H9 (cell line): ENCODE results near the gene DLG2. TPM values are rescaled to one million over a fixed set of nuclear protein-coding genes. Genes with fewer than 3 reads are reported as not detected.

Experiments used
- DNase-seq: peaks from one replicate; pipeline ENCODE4 v3.0.0-alpha.2; 2017
- H2AFZ ChIP-seq: one replicate; pipeline ENCODE4 v1.6.1; 2013; ENCODE audit warnings: mild to moderate bottlenecking, low read length, control low read depth, moderate library complexity
- H2AK5ac ChIP-seq: 2 replicates; pipeline ENCODE4 v1.6.1; 2013; ENCODE audit warnings: low read length, control low read depth, mixed read lengths; ENCODE audit not compliant: insufficient read length
- H2BK120ac ChIP-seq: one replicate; pipeline ENCODE4 v1.6.1; 2013; ENCODE audit warnings: low read depth, mild to moderate bottlenecking, low read length, control low read depth, inconsistent platforms; ENCODE audit not compliant: poor library complexity, severe bottlenecking
- H2BK12ac ChIP-seq: 2 replicates; pipeline ENCODE4 v1.6.1; 2013; ENCODE audit warnings: low read length, control low read depth, mixed read lengths, low read depth; ENCODE audit not compliant: insufficient read length
- H2BK15ac ChIP-seq: 2 replicates; pipeline ENCODE4 v1.6.1; 2013; ENCODE audit warnings: low read depth, low read length, control low read depth
- H2BK20ac ChIP-seq: one replicate; pipeline ENCODE4 v1.6.1; 2013; ENCODE audit warnings: low read depth, mild to moderate bottlenecking, low read length, control low read depth, inconsistent platforms; ENCODE audit not compliant: poor library complexity, severe bottlenecking
- H2BK5ac ChIP-seq: 2 replicates; pipeline ENCODE4 v1.6.1; 2013; ENCODE audit warnings: low read length, control low read depth, mixed read lengths; ENCODE audit not compliant: insufficient read length
- H3K14ac ChIP-seq: 2 replicates; pipeline ENCODE4 v1.6.1; 2013; ENCODE audit warnings: low read length, control low read depth; ENCODE audit not compliant: insufficient read depth
- H3K18ac ChIP-seq: 2 replicates; pipeline ENCODE4 v1.6.1; 2013; ENCODE audit warnings: low read depth, mild to moderate bottlenecking, mixed read lengths, low read length, control low read depth; ENCODE audit not compliant: insufficient read length
- H3K23ac ChIP-seq: 2 replicates; pipeline ENCODE4 v1.6.1; 2013; ENCODE audit warnings: low read length, control low read depth, mixed read lengths, low read depth; ENCODE audit not compliant: insufficient read length
- H3K23me2 ChIP-seq: 2 replicates; pipeline ENCODE4 v1.6.1; 2013; ENCODE audit warnings: low read depth, mild to moderate bottlenecking, mixed read lengths, low read length, control low read depth; ENCODE audit not compliant: insufficient read length, poor library complexity, severe bottlenecking
- H3K27ac ChIP-seq: 2 replicates; pipeline ENCODE4 v1.5.1; 2013; ENCODE audit warnings: low read length, control low read depth, mixed read lengths, low read depth; ENCODE audit not compliant: insufficient read length
- H3K27me3 ChIP-seq: 2 replicates; pipeline ENCODE4 v1.6.1; 2013; ENCODE audit warnings: low read length, control low read depth, inconsistent platforms; ENCODE audit not compliant: insufficient read depth
- H3K4ac ChIP-seq: 2 replicates; pipeline ENCODE4 v1.6.1; 2013; ENCODE audit warnings: low read depth, mild to moderate bottlenecking, control low read depth, inconsistent platforms, low read length, moderate library complexity
- H3K4me1 ChIP-seq: 2 replicates; pipeline ENCODE4 v1.6.1; 2013; ENCODE audit warnings: low read length, control low read depth, inconsistent platforms; ENCODE audit not compliant: insufficient read depth
- H3K4me2 ChIP-seq: 2 replicates; pipeline ENCODE4 v1.6.1; 2013; ENCODE audit warnings: low read length, control low read depth, mixed read lengths; ENCODE audit not compliant: insufficient read length, insufficient read depth
- H3K56ac ChIP-seq: 2 replicates; pipeline ENCODE4 v1.6.1; 2013; ENCODE audit warnings: low read depth, mild to moderate bottlenecking, mixed read lengths, low read length, control low read depth; ENCODE audit not compliant: insufficient read length
- H3K79me1 ChIP-seq: 2 replicates; pipeline ENCODE4 v1.6.1; 2013; ENCODE audit warnings: low read depth, mild to moderate bottlenecking, moderate library complexity, low read length, control low read depth, inconsistent platforms; ENCODE audit not compliant: insufficient read depth, poor library complexity, severe bottlenecking
- H3K79me2 ChIP-seq: 2 replicates; pipeline ENCODE4 v1.6.1; 2013; ENCODE audit warnings: low read length, control low read depth, inconsistent platforms; ENCODE audit not compliant: insufficient read depth
- H3K9ac ChIP-seq: 2 replicates; pipeline ENCODE4 v1.6.1; 2013; ENCODE audit warnings: low read length, control low read depth, mixed read lengths; ENCODE audit not compliant: insufficient read length; ENCODE audit errors: extremely low read depth
- H3K9me3 ChIP-seq: one replicate; pipeline ENCODE4 v1.6.1; 2013; ENCODE audit warnings: low read depth, low read length, inconsistent platforms; ENCODE audit not compliant: control insufficient read depth
- H3T11ph ChIP-seq: one replicate; pipeline ENCODE4 v1.6.1; 2013; ENCODE audit warnings: mild to moderate bottlenecking, low read length, control low read depth, inconsistent platforms
- H4K20me1 ChIP-seq: one replicate; pipeline ENCODE4 v1.6.1; 2013; ENCODE audit not compliant: control insufficient read depth, insufficient read length, insufficient read depth
- H4K5ac ChIP-seq: 2 replicates; pipeline ENCODE4 v1.6.1; 2013; ENCODE audit warnings: low read depth, mild to moderate bottlenecking, mixed read lengths, low read length, control low read depth; ENCODE audit not compliant: insufficient read length
- H4K8ac ChIP-seq: replicated peaks from 2 replicates; pipeline ENCODE4 v1.6.1; 2013; ENCODE audit warnings: low read length, control low read depth, mixed read lengths, low read depth; ENCODE audit not compliant: insufficient read length
- H4K91ac ChIP-seq: 2 replicates; pipeline ENCODE4 v1.6.1; 2013; ENCODE audit warnings: low read depth, mild to moderate bottlenecking, moderate library complexity, mixed read lengths, low read length, control low read depth; ENCODE audit not compliant: insufficient read length
- H3K27ac Mint-ChIP-seq, 3 experiments: 2 replicates in 2 of 3; 3 replicates in 1 of 3; pipeline ENCODE4 v1.8.0; 2020 to 2021; ENCODE audit warnings: mixed read lengths in 3 of 3, mild to moderate bottlenecking in 1 of 3, moderate library complexity in 1 of 3
- H3K27me3 Mint-ChIP-seq: 2 replicates; pipeline ENCODE4 v1.8.0; 2021; ENCODE audit warnings: low read depth, mild to moderate bottlenecking, moderate library complexity, mixed read lengths
- H3K36me3 Mint-ChIP-seq, 3 experiments: 2 replicates in 2 of 3; 3 replicates in 1 of 3; pipeline ENCODE4 v1.8.0; 2020 to 2021; ENCODE audit warnings: low read depth in 3 of 3, mixed read lengths in 3 of 3; ENCODE audit not compliant: insufficient read depth in 1 of 3
- H3K4me1 Mint-ChIP-seq, 2 experiments: 2 replicates each; pipeline ENCODE4 v1.8.0; 2020; ENCODE audit warnings: mixed read lengths in 2 of 2
- H3K4me3 Mint-ChIP-seq, 2 experiments: 2 replicates in 1 of 2; 3 replicates in 1 of 2; pipeline ENCODE4 v1.8.0; 2020 to 2021; ENCODE audit warnings: mild to moderate bottlenecking in 2 of 2, mixed read lengths in 2 of 2, moderate library complexity in 1 of 2
- H3K9me3 Mint-ChIP-seq, 2 experiments: 2 replicates in 1 of 2; 3 replicates in 1 of 2; pipeline ENCODE4 v1.8.0; 2020; ENCODE audit warnings: mild to moderate bottlenecking in 2 of 2, mixed read lengths in 2 of 2, moderate library complexity in 1 of 2
- total RNA-seq: library from RNA; stranded (reverse); gene quantifications from 2 replicates; pipeline ENCODE4 v1.2.1, GENCODE V29; 2021
- TF ChIP-seq, protein P1 (sequence below): fragments of 200-600 bp; sonication (generic); conservative IDR thresholded peaks from 3 replicates; pipeline ENCODE4 v1.8.0; 2021; ENCODE audit warnings: antibody characterized with exemption, mild to moderate bottlenecking

DLG2 gene
- total RNA-seq, 1 experiment from 2014 or later = 8.0 TPM

- H3K27me3 ChIP-seq = no peaks in the 10 kb centered on the region
- no peak for DNase-seq
- H2AK5ac ChIP-seq = no peak overlapping the region
- no peak overlapping the region for H2BK120ac ChIP-seq
- no peaks in the 10 kb centered on the region for H3K9me3 ChIP-seq
- no peak overlapping the region for H3K9ac ChIP-seq
- H3K23me2 ChIP-seq = no peaks in the 10 kb centered on the region
- no peak overlapping the region for H3T11ph ChIP-seq
- H3K79me1 ChIP-seq = no peaks in the 10 kb centered on the region
- no peaks in the 10 kb centered on the region for H3K36me3 Mint-ChIP-seq
- TF ChIP-seq, protein P1, sequence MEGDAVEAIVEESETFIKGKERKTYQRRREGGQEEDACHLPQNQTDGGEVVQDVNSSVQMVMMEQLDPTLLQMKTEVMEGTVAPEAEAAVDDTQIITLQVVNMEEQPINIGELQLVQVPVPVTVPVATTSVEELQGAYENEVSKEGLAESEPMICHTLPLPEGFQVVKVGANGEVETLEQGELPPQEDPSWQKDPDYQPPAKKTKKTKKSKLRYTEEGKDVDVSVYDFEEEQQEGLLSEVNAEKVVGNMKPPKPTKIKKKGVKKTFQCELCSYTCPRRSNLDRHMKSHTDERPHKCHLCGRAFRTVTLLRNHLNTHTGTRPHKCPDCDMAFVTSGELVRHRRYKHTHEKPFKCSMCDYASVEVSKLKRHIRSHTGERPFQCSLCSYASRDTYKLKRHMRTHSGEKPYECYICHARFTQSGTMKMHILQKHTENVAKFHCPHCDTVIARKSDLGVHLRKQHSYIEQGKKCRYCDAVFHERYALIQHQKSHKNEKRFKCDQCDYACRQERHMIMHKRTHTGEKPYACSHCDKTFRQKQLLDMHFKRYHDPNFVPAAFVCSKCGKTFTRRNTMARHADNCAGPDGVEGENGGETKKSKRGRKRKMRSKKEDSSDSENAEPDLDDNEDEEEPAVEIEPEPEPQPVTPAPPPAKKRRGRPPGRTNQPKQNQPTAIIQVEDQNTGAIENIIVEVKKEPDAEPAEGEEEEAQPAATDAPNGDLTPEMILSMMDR = no peak
- no peak overlapping the region for H2BK5ac ChIP-seq
- H3K18ac ChIP-seq = no peak overlapping the region
- H4K5ac ChIP-seq = no peak overlapping the region
- H3K27ac ChIP-seq = no peak overlapping the region
- no peak overlapping the region for H2AFZ ChIP-seq
- no peak overlapping the region for H2BK15ac ChIP-seq
- no peak overlapping the region for H4K8ac ChIP-seq
- H3K4me1 ChIP-seq = no peaks in the 10 kb centered on the region
- H3K27me3 Mint-ChIP-seq = peaks cover 2% of the 10 kb centered on the region; the same call in 1 of the 2 replicates
- no peak overlapping the region for H2BK20ac ChIP-seq
- peaks cover 0 to 4% of the 10 kb centered on the region in 2 experiments; a peak in 1 of 4 replicates for H3K4me1 Mint-ChIP-seq
- no peak overlapping the region for H3K14ac ChIP-seq
- H3K4me2 ChIP-seq = no peak overlapping the region
- no peaks in the 10 kb centered on the region for H3K9me3 Mint-ChIP-seq
- H4K91ac ChIP-seq = no peak overlapping the region
- no peak overlapping the region for H3K56ac ChIP-seq
- no peak overlapping the region for H2BK12ac ChIP-seq
- no peaks in the 10 kb centered on the region for H4K20me1 ChIP-seq
- no peaks in the 10 kb centered on the region for H3K79me2 ChIP-seq
- H3K27ac Mint-ChIP-seq = no peak overlapping the region
- no peak overlapping the region for H3K23ac ChIP-seq
- H3K4me3 Mint-ChIP-seq = no peak overlapping the region
- no peak overlapping the region for H3K4ac ChIP-seq
Measured at GRCh38 chr11:83831929-83832328, 1795.2 kb downstream of the DLG2 start.
